Muscle layer of duodenum (tissue), 2 donors: ENCODE data around the gene SLC20A1.
"Not testable (repeated sequence)": the region's sequence is repeated elsewhere in the genome, so short reads cannot be mapped to it uniquely, and the experiment has no call there.

Experiments
- H3K27ac ChIP-seq: one replicate; pipeline ENCODE4 v1.7.0; 2013; ENCODE audit warnings: mild to moderate bottlenecking, low read length
- H3K27me3 ChIP-seq: one replicate; pipeline ENCODE4 v1.7.0; 2013; ENCODE audit warnings: low read depth, mild to moderate bottlenecking, control low read depth, low read length
- H3K36me3 ChIP-seq, 2 donors: one replicate each; pipeline ENCODE4 v1.7.0; 2013; ENCODE audit warnings: low read length in 2 of 2, control low read depth in 1 of 2, mild to moderate bottlenecking in 1 of 2; ENCODE audit not compliant: insufficient read depth in 2 of 2, control insufficient read depth in 1 of 2
- H3K4me1 ChIP-seq, 2 donors: one replicate each; pipeline ENCODE4 v1.7.0; 2013; ENCODE audit warnings: low read length in 2 of 2, mild to moderate bottlenecking in 2 of 2, control low read depth in 1 of 2, moderate library complexity in 1 of 2; ENCODE audit not compliant: insufficient read depth in 2 of 2, control insufficient read depth in 1 of 2
- H3K4me3 ChIP-seq, 2 donors: one replicate each; pipeline ENCODE4 v1.7.0; 2013; ENCODE audit warnings: low read length in 2 of 2, low read depth in 1 of 2, mild to moderate bottlenecking in 1 of 2
- H3K9me3 ChIP-seq, 2 donors: one replicate each; pipeline ENCODE4 v1.7.0; 2013; ENCODE audit warnings: low read length in 2 of 2, control low read depth in 1 of 2, mild to moderate bottlenecking in 1 of 2; ENCODE audit not compliant: control insufficient read depth in 1 of 2
- donor health status: healthy.

SLC20A1 gene

DNA sequence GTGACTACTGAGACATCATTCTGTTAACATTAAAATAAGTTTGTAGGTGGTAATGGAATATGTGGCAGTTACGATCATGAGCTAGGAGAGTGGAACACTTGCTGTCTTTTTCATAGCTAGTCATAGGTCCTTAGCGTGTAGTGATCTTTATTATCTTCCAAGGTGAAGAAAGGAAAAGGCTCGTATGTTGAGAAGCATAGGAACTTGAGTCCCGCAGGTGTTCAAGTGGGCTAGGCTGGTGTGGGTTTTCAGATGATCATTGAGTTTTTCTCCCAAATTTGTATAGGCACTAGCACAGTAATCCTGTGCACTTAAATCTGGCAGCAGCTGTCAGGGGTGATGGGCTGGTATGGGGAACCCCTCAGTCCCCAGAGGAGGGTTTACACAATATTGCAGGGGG lies 10.9 kb downstream of the SLC20A1 start:
- Histone ChIP-seq H3K27ac (no peak overlapping the region), H3K4me1 (no peaks in the 10 kb centered on the region), H3K36me3 (peaks cover 52 to 79% of the 10 kb centered on the region in 2 donors)

DNA sequence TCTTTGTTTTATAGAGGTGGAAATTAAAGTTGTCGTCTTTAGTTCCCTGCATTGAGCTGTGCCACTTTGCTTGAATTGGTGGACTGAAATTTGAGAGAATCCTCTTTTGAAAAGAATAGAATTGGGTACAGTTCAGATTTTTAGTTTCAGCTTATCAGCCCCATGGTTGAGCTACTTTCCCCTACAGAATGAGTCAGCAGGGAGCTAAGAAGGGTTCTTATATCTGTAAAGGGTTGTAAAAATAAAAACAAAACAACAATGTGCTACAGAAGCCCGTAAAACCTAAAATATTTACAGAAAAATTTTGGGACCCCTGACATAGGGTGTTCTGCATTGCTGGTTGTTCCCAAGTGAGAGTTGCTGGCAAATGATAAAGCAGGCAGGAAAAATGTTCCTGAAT lies 12.6 kb downstream of the SLC20A1 start:
- H3K4me3 ChIP-seq, result no peak overlapping the region
- no peaks in the 10 kb centered on the region for H3K27me3 ChIP-seq
- H3K27ac ChIP-seq, result no peak overlapping the region
- peaks cover 48 to 78% of the 10 kb centered on the region in 2 donors for H3K36me3 ChIP-seq
- no peaks in the 10 kb centered on the region for H3K4me1 ChIP-seq
- no peaks in the 10 kb centered on the region for H3K9me3 ChIP-seq

More for the DNA sequence above, 10.9 kb downstream of the SLC20A1 start:
- H3K4me3 ChIP-seq, result no peak overlapping the region
- H3K9me3 ChIP-seq, result no peaks in the 10 kb centered on the region
- no peaks in the 10 kb centered on the region for H3K27me3 ChIP-seq

GRCh38 chr2:112658839-112659667 lies 13.3 kb downstream of the SLC20A1 start:
- Histone ChIP-seq H3K27ac (no peak overlapping the region), H3K9me3 (no peaks in the 10 kb centered on the region), H3K36me3 (peaks cover 52 to 82% of the 10 kb centered on the region in 2 donors), H3K4me1 (no peaks in the 10 kb centered on the region), H3K4me3 (no peak overlapping the region), H3K27me3 (no peaks in the 10 kb centered on the region)

DNA sequence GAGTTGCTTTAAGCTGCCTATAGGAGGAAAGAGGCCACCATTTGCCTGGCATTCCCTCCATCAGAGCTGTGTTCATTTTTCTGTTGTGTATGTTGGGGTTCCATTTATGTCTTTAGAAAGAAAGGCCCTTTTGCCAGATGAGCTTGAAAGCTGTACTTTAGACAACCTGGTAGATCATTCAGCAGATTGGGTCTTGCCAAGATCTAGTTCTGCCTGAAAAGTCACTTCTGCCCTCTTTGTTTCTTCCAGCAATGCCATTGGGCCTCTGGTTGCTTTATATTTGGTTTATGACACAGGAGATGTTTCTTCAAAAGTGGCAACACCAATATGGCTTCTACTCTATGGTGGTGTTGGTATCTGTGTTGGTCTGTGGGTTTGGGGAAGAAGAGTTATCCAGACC lies 14.4 kb downstream of the SLC20A1 start:
- Histone ChIP-seq H3K27me3 (no peaks in the 10 kb centered on the region), H3K27ac (no peak overlapping the region), H3K36me3 (peaks cover 56 to 90% of the 10 kb centered on the region in 2 donors), H3K4me1 (no peaks in the 10 kb centered on the region), H3K9me3 (no peaks in the 10 kb centered on the region), H3K4me3 (no peak overlapping the region)

DNA sequence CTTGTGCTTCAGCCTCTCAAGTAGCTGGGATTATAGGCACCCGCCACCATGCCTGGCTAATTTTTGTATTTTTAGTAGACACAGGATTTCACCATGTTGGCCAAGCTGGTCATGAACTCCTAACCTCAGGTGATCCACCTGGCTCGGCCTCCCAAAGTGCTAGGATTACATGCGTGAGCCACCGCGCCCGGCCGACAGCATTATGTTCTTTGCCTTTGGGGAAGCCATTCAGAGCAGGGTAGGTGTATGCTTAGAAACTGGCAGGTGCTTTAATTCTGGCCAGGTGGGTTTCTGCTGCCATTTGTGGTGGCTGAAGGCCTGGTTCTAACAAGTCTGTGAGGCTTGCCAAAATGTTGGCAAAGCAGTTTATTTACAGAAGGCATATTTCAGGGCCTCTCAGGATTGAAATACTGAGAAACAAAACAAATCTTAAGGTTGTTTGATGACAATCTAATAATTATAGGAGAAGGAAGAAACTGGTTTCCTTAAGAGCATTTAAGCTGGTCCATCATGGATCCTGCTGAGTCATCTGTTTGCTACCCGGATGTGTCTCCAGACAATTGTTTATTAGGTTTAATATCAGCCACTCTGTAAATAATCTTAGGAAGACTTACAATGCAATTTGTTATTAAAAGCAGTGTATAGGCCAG lies 16.0 kb downstream of the SLC20A1 start:
- Histone ChIP-seq H3K27me3 (no peaks in the 10 kb centered on the region), H3K9me3 (no peaks in the 10 kb centered on the region), H3K4me3 (no peak overlapping the region), H3K36me3 (peaks cover 54 to 87% of the 10 kb centered on the region in 2 donors), H3K27ac (no peak overlapping the region), H3K4me1 (no peaks in the 10 kb centered on the region)

- Histone ChIP-seq H3K9me3 (no peaks in the 10 kb centered on the region), H3K27me3 (no peaks in the 10 kb centered on the region), H3K27ac (no peak overlapping the region), H3K4me3 (no peak overlapping the region), H3K36me3 (peaks cover 48 to 78% of the 10 kb centered on the region in 2 donors), H3K4me1 (no peaks in the 10 kb centered on the region)
These were observed 17.0 kb downstream of the SLC20A1 start for GRCh38 chr2:112662704-112663103.

GRCh38 chr2:112664689-112665088 lies 18.9 kb downstream of the SLC20A1 start:
- Histone ChIP-seq H3K9me3 (no peaks in the 10 kb centered on the region), H3K27me3 (no peaks in the 10 kb centered on the region), H3K27ac (no peak overlapping the region), H3K4me3 (no peak overlapping the region), H3K36me3 (peaks cover 32 to 58% of the 10 kb centered on the region in 2 donors), H3K4me1 (no peaks in the 10 kb centered on the region)

- H3K27me3 ChIP-seq, result no peaks in the 10 kb centered on the region
- no peak overlapping the region for H3K27ac ChIP-seq
- peaks cover 26 to 53% of the 10 kb centered on the region in 2 donors for H3K36me3 ChIP-seq
- no peaks in the 10 kb centered on the region for H3K4me1 ChIP-seq
- no peaks in the 10 kb centered on the region for H3K9me3 ChIP-seq
- no peak overlapping the region for H3K4me3 ChIP-seq
These were observed 19.5 kb downstream of the SLC20A1 start for GRCh38 chr2:112665113-112665780.

DNA sequence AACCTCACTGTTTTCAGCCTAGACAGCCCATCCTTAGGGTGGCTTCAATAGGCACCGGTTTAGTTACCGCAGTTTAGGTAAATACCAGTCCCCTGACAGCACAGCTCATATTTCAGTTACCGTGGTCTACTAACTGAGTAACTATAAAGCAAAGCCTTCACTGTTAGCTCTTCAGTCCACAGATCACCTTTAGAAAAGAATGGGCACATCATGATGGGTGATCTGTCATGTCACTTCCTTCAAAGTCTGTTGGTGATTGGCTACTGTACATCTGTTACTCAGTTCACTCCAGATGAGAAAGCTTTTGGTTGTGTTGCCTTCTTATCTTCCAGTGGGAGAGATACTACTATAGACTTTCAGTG lies 21.0 kb downstream of the SLC20A1 start:
- Histone ChIP-seq H3K9me3 (no peaks in the 10 kb centered on the region), H3K27ac (no peak overlapping the region), H3K36me3 (peaks cover 21 to 39% of the 10 kb centered on the region in 2 donors), H3K4me1 (no peaks in the 10 kb centered on the region), H3K4me3 (no peak overlapping the region), H3K27me3 (no peaks in the 10 kb centered on the region)

DNA sequence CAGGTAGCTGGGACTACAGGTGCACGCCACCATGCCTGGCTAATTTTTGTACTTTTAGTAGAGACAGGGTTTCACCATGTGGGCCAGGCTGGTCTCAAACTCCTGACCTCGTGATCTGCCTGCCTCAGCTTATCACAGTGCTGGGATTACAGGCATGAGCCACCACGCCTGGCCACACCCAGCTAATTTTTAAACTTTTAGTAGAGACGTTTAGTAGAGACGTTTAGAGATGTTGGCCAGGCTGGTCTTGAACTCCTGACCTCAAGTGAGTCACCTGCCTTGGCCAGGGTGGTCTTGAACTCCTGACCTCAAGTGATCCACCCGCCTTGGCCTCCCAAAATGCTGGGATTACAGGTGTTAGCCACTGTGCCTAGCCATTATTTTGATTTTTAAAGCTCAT lies 21.8 kb downstream of the SLC20A1 start:
- not testable (repeated sequence) for H3K27me3 ChIP-seq, H3K27ac ChIP-seq, H3K4me3 ChIP-seq, H3K4me1 ChIP-seq, H3K9me3 ChIP-seq
- H3K36me3 ChIP-seq, result peaks cover 18 to 31% of the 10 kb centered on the region in 2 donors

DNA sequence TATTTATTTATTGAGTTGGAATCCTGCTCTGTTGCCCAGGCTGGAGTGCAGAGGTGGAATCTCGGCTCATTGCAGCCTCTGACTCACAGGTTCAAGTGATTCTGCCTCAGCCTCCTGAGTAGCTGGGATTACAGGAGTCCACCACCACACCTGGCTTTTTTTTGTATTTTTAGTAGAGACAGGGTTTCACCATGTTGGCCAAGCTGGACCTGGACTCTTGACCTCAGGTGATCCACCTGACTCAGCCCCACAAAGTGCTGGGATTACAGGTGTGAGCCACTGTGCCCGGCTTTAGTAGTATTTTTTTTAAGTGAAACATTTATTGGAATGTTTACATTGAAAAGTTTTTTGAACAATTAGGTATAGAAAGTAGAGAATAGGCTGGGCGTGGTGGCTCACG lies 23.9 kb downstream of the SLC20A1 start:
- Histone ChIP-seq H3K27ac (no peak overlapping the region), H3K36me3 (peaks cover 1 to 11% of the 10 kb centered on the region in 2 donors), H3K9me3 (no peaks in the 10 kb centered on the region), H3K27me3 (no peaks in the 10 kb centered on the region), H3K4me1 (no peaks in the 10 kb centered on the region), H3K4me3 (no peak overlapping the region)
